ENCODE results near the gene DISP3. TPM values are rescaled to one million over a fixed set of nuclear protein-coding genes. Genes with fewer than 3 reads are reported as not detected.

Gene DISP3
- total and polyA plus RNA-seq, 9 donors, result 0.08 to 0.36 (median 0.23) TPM; not detected in 5

- Histone ChIP-seq H3K36me3 (no peaks in the 10 kb centered on the region), H3K4me3 (no peak overlapping the region), H3K27me3 (no peaks in the 10 kb centered on the region), H3K4me1 (ENCODE audit: insufficient read depth) (no peaks in the 10 kb centered on the region), H3K27ac (no peak overlapping the region), H3K9me3 (no peaks in the 10 kb centered on the region)
- intact Hi-C loops (cut with DNase I), result no loop called here
- WGBS, 3 donors, result 89 to 91% (median 91%) methylated on average over 10 of the region's 10 CpGs
- no peak for DNase-seq
- no peak for TF ChIP-seq EP300 (IDR thresholded peaks at IDR 0.05)
- TF ChIP-seq POLR2A (IDR thresholded peaks at IDR 0.05), result no peak
- TF ChIP-seq CTCF (IDR thresholded peaks at IDR 0.05), result no peak
Observed at GRCh38 chr1:11529330-11529729, 50.4 kb downstream of the DISP3 start.

GRCh38 chr1:11529763-11530730 lies 51.1 kb downstream of the DISP3 start:
- DNase-seq, result no peak
- TF ChIP-seq POLR2A (IDR thresholded peaks at IDR 0.05) (no peak), CTCF (IDR thresholded peaks at IDR 0.05) (no peak), EP300 (IDR thresholded peaks at IDR 0.05) (no peak)
- no peaks in the 10 kb centered on the region for H3K9me3 ChIP-seq

GRCh38 chr1:11530731-11531311 lies 51.9 kb downstream of the DISP3 start:
- no peaks in the 10 kb centered on the region for H3K9me3 ChIP-seq
- 73 to 79% (median 77%) methylated on average over 15 of the region's 15 CpGs for WGBS, 3 donors
- no peaks in the 10 kb centered on the region for H3K36me3 ChIP-seq
- intact Hi-C loops (cut with DNase I), result no loop called here
- TF ChIP-seq POLR2A (IDR thresholded peaks at IDR 0.05) (no peak), EP300 (IDR thresholded peaks at IDR 0.05) (no peak), CTCF (IDR thresholded peaks at IDR 0.05) (no peak)
- no peaks in the 10 kb centered on the region for H3K27me3 ChIP-seq
- no peaks in the 10 kb centered on the region for H3K4me1 ChIP-seq (ENCODE audit: insufficient read depth)
- DNase-seq, result no peak
- H3K27ac ChIP-seq, result no peak overlapping the region
- H3K4me3 ChIP-seq, result no peak overlapping the region

More at GRCh38 chr1:11529763-11530730, 51.1 kb downstream of the DISP3 start:
- WGBS, 3 donors, result 84 to 87% (median 86%) methylated on average over 34 of the region's 34 CpGs
- H3K36me3 ChIP-seq, result no peaks in the 10 kb centered on the region
- H3K4me1 ChIP-seq (ENCODE audit: insufficient read depth), result no peaks in the 10 kb centered on the region
- H3K4me3 ChIP-seq, result no peak overlapping the region
- no peak overlapping the region for H3K27ac ChIP-seq
- intact Hi-C loops (cut with DNase I), result no loop called here
- no peaks in the 10 kb centered on the region for H3K27me3 ChIP-seq

- no peak for TF ChIP-seq CTCF (IDR thresholded peaks at IDR 0.05)
- TF ChIP-seq POLR2A (IDR thresholded peaks at IDR 0.05), result no peak
- TF ChIP-seq EP300 (IDR thresholded peaks at IDR 0.05), result no peak
- Histone ChIP-seq H3K4me3 (no peak overlapping the region), H3K36me3 (no peaks in the 10 kb centered on the region), H3K9me3 (no peaks in the 10 kb centered on the region), H3K27me3 (no peaks in the 10 kb centered on the region), H3K27ac (no peak overlapping the region), H3K4me1 (ENCODE audit: insufficient read depth) (no peaks in the 10 kb centered on the region)
- intact Hi-C loops (cut with DNase I), result no loop called here
- 72 to 76% (median 74%) methylated on average over 19 of the region's 19 CpGs for WGBS, 3 donors
- no peak for DNase-seq
Observed at GRCh38 chr1:11531314-11531870, 52.4 kb downstream of the DISP3 start.

Data from ovary (tissue), 9 donors.